Measurements from ENCODE around the gene PERM1. TPM values are rescaled to one million over a fixed set of nuclear protein-coding genes. Genes with fewer than 3 reads are reported as not detected.

The PERM1 gene
- total and polyA plus RNA-seq, 2 of the 13 experiments (the other 11 are each of a cell fraction or from before 2014, with no cell fraction given), result 0.04 to 0.29 TPM

- POLR2A ChIA-PET, result interaction anchor here (0.6 to 3.1 kb wide), 2 partner anchors 17 kb away, joined by 4 to 10 read pairs; partner anchors contain the start of gene NOC2L
- intact Hi-C loops (cut with micrococcal nuclease; ENCODE audit: unreplicated experiment), result loop anchor here (2.0 kb wide), 1 partner anchor 17 kb away; the partner anchor contains the start of gene NOC2L
- peak overlapping the region; percentile 72 for H3K4me2 ChIP-seq (ENCODE audit: low read depth, low read length)
- DNase-seq (ENCODE audit: low spot score) (peak; percentile 34), FAIRE-seq (no peak), ATAC-seq (peak; percentile 37)
- peaks cover 17 to 40% of the 10 kb centered on the region in 2 experiments for H3K27me3 ChIP-seq (ENCODE audit: control insufficient read depth in 1 of 2, insufficient read depth in 2 of 2, low read length in 2 of 2)
- H3K27ac ChIP-seq (ENCODE audit: extremely low read length, insufficient read depth, low read length), result no peak overlapping the region
- 1% methylated on average over 15 of the region's 98 CpGs for WGBS (ENCODE audit: low lambda C conversion rate)
- in situ Hi-C loops (cut with HindIII; ENCODE audit: extremely low pct_ligation_motif_present, low pct_unique_long_range_greater_than_20kb), result no loop called here
- H3K4me3 ChIP-seq (replicated peaks in 1 of 3; ENCODE audit: insufficient read depth in 1 of 3, low read depth in 2 of 3, low read length in 3 of 3), result peak overlapping the region; percentile 16 to 65 (median 36); a peak in 4 of 6 replicates
- peaks cover 6 to 11% of the 10 kb centered on the region in 2 experiments; a peak in 4 of 5 replicates for H3K36me3 ChIP-seq (replicated peaks in 1 of 2; ENCODE audit: control insufficient read depth in 1 of 2, insufficient read depth in 2 of 2, low read length in 2 of 2)
- H3K9me3 ChIP-seq (ENCODE audit: low read length), result no peaks in the 10 kb centered on the region
- H2AFZ ChIP-seq (ENCODE audit: low read length), result no peak overlapping the region
- CTCF ChIA-PET (ENCODE audit: low intra/inter-chr PET ratio, low total read pairs), result no interaction called here
- peaks cover 32% of the 10 kb centered on the region for H3K4me1 ChIP-seq (ENCODE audit: insufficient read depth, low read length)
- no peaks in the 10 kb centered on the region for H3K79me2 ChIP-seq (ENCODE audit: insufficient read depth, low read length)
- 0 out of 2 replicates have a peak, but pooled peaks cover 5% of the 10 kb centered on the region for H4K20me1 ChIP-seq (ENCODE audit: insufficient read depth, low read length)
- H3K9ac ChIP-seq (ENCODE audit: insufficient read depth, low read depth, low read length), result no peak overlapping the region
- no TSS peak for BruUV-seq (replicated peaks)
- TF ChIP-seq HOXA5 (CRISPR knock-in tag; IDR thresholded peaks at IDR 0.05) (no peak), MBNL3 (CRISPR knock-in tag; conservative IDR thresholded peaks at IDR 0.05) (no peak), RCOR2 (CRISPR knock-in tag; IDR thresholded peaks at IDR 0.05) (no peak), HMGA1 (CRISPR knock-in tag; conservative IDR thresholded peaks at IDR 0.05) (no peak), RXRB (CRISPR knock-in tag; IDR thresholded peaks at IDR 0.05; ENCODE audit: borderline replicate concordance) (no peak), TP53 (CRISPR knock-in tag; conservative IDR thresholded peaks at IDR 0.05) (no peak), ZSCAN21 (CRISPR knock-in tag; IDR thresholded peaks at IDR 0.05; ENCODE audit: borderline replicate concordance) (no peak), GFI1 (CRISPR knock-in tag; IDR thresholded peaks at IDR 0.05; ENCODE audit: borderline replicate concordance) (no peak), IRF2 (CRISPR knock-in tag; IDR thresholded peaks at IDR 0.05) (no peak), FOSL1 (CRISPR knock-in tag; IDR thresholded peaks at IDR 0.05; ENCODE audit: borderline replicate concordance) (no peak), LBX2 (CRISPR knock-in tag; IDR thresholded peaks at IDR 0.05; ENCODE audit: borderline replicate concordance) (no peak), ZNF83 (CRISPR knock-in tag; IDR thresholded peaks at IDR 0.05; ENCODE audit: borderline replicate concordance) (no peak), HOXA3 (CRISPR knock-in tag; IDR thresholded peaks at IDR 0.05) (no peak), CHCHD3 (CRISPR knock-in tag; IDR thresholded peaks at IDR 0.05) (no peak), EHMT2 (IDR thresholded peaks at IDR 0.05; ENCODE audit: borderline replicate concordance, low read depth, low read length) (no peak), NR2F1 (CRISPR knock-in tag; IDR thresholded peaks at IDR 0.05) (no peak), ZNF281 (CRISPR knock-in tag; IDR thresholded peaks at IDR 0.05; ENCODE audit: borderline replicate concordance) (peak; percentile 31; the same call in 1 of the 2 replicates), EP300 (IDR thresholded peaks at IDR 0.05; ENCODE audit: low read depth in 2 of 2, low read length in 2 of 2) (no peak), EP300 (CRISPR knock-in tag; IDR thresholded peaks at IDR 0.05; ENCODE audit: borderline replicate concordance) (no peak), ZNF563 (CRISPR knock-in tag; IDR thresholded peaks at IDR 0.05) (no peak), NKX3-1 (CRISPR knock-in tag; IDR thresholded peaks at IDR 0.05) (no peak), CEBPB (IDR thresholded peaks at IDR 0.05; ENCODE audit: borderline replicate concordance, low read depth, low read length) (no peak), PITX1 (CRISPR knock-in tag; IDR thresholded peaks at IDR 0.05) (no peak)
Observed at GRCh38 chr1:941588-942383, 40.1 kb downstream of the PERM1 start.
